Smooth muscle cell (in vitro differentiated cells): ENCODE measurements around the gene EME2. TPM values are rescaled to one million over a fixed set of nuclear protein-coding genes. Genes with fewer than 3 reads are reported as not detected.

Experiments
- DNase-seq: peaks from one replicate; lab custom pipeline; 2025; ENCODE audit not compliant: unreplicated experiment; lab: John Stamatoyannopoulos, UW
- H2AFZ ChIP-seq: fragments of 200-600 bp; sonication (generic); 2 replicates; pipeline ENCODE4 v1.6.0; 2016; ENCODE audit warnings: antibody characterized with exemption, low read depth, mild to moderate bottlenecking
- H3F3A ChIP-seq: fragments of 200-600 bp; sonication (generic); 2 replicates; pipeline ENCODE4 v1.6.0; 2017; ENCODE audit warnings: antibody characterized with exemption, low read depth
- H3K27ac ChIP-seq: fragments of 200-600 bp; sonication (generic); 2 replicates; pipeline ENCODE4 v1.5.1; 2016; ENCODE audit warnings: low read depth, mild to moderate bottlenecking
- H3K27me3 ChIP-seq: fragments of 200-600 bp; sonication (generic); 2 replicates; pipeline ENCODE4 v1.6.1; 2016; ENCODE audit warnings: low read depth, mild to moderate bottlenecking
- H3K36me3 ChIP-seq: fragments of 200-600 bp; sonication (generic); 2 replicates; pipeline ENCODE4 v1.5.1; 2016; ENCODE audit warnings: low read depth
- H3K4me1 ChIP-seq: fragments of 200-600 bp; sonication (generic); 2 replicates; pipeline ENCODE4 v1.5.1; 2016; ENCODE audit warnings: low read depth
- H3K4me2 ChIP-seq: fragments of 200-600 bp; sonication (generic); 2 replicates; pipeline ENCODE4 v1.6.0; 2016; ENCODE audit warnings: mild to moderate bottlenecking
- H3K4me3 ChIP-seq: fragments of 200-600 bp; sonication (generic); 2 replicates; pipeline ENCODE4 v1.5.1; 2016; ENCODE audit warnings: mild to moderate bottlenecking
- H3K79me2 ChIP-seq: fragments of 200-600 bp; sonication (generic); 2 replicates; pipeline ENCODE4 v1.6.0; 2016; ENCODE audit warnings: low read depth, mild to moderate bottlenecking
- H3K9ac ChIP-seq: fragments of 200-600 bp; sonication (generic); 2 replicates; pipeline ENCODE4 v1.6.0; 2016; ENCODE audit warnings: low read depth
- H3K9me3 ChIP-seq: fragments of 200-600 bp; sonication (generic); replicated peaks from 2 replicates; pipeline ENCODE4 v1.5.1; 2016; ENCODE audit warnings: low read depth
- H4K20me1 ChIP-seq: fragments of 200-600 bp; sonication (generic); 2 replicates; pipeline ENCODE4 v1.6.0; 2016; ENCODE audit warnings: low read depth
- whole genome bisulfite sequencing: methylation state at CpG from one replicate; pipeline ENCODE4 v1.1.7; 2016; ENCODE audit warnings: low lambda C conversion rate; 5-methylcytosine and 5-hydroxymethylcytosine counted together
- polyA plus RNA-seq: library from polyadenylated mRNA; unstranded; fragments of >200 nt; fragmentation: Nextera tagmentation; extraction: Ambion mirVana; gene quantifications from 2 replicates; pipeline ENCODE4 v1.2.1, GENCODE V29; 2016
- total RNA-seq: library from RNA; depleted of rRNA; stranded (reverse); fragments of >200 nt; gene quantifications from 2 replicates; pipeline ENCODE4 v1.2.3, GENCODE V29; 2014
- TF ChIP-seq, protein P1 (sequence below): fragments of 200-600 bp; sonication (generic); IDR thresholded peaks from 2 replicates; pipeline ENCODE4 v1.5.1; 2017; ENCODE audit warnings: borderline replicate concordance, mild to moderate bottlenecking, antibody characterized with exemption; ENCODE audit not compliant: insufficient read depth, poor library complexity, severe bottlenecking

Gene EME2
- total and polyA plus RNA-seq, 2 experiments from 2014 or later = 3.6 to 3.8 TPM

GRCh38 chr16:1808691-1809090 is 36.1 kb downstream of the EME2 start:
- Histone ChIP-seq H4K20me1 (no peaks in the 10 kb centered on the region), H3K27me3 (no peaks in the 10 kb centered on the region), H3K9me3 (no peaks in the 10 kb centered on the region), H3K4me1 (peaks cover 5% of the 10 kb centered on the region), H3K4me2 (no peak overlapping the region), H3K27ac (no peak overlapping the region), H3K9ac (no peak overlapping the region), H3K79me2 (no peaks in the 10 kb centered on the region), H3K36me3 (no peaks in the 10 kb centered on the region), H3F3A (peaks cover 5% of the 10 kb centered on the region), H2AFZ (no peak overlapping the region), H3K4me3 (no peak overlapping the region)
- WGBS = 84% methylated on average over 18 of the region's 18 CpGs
- TF ChIP-seq, protein P1, sequence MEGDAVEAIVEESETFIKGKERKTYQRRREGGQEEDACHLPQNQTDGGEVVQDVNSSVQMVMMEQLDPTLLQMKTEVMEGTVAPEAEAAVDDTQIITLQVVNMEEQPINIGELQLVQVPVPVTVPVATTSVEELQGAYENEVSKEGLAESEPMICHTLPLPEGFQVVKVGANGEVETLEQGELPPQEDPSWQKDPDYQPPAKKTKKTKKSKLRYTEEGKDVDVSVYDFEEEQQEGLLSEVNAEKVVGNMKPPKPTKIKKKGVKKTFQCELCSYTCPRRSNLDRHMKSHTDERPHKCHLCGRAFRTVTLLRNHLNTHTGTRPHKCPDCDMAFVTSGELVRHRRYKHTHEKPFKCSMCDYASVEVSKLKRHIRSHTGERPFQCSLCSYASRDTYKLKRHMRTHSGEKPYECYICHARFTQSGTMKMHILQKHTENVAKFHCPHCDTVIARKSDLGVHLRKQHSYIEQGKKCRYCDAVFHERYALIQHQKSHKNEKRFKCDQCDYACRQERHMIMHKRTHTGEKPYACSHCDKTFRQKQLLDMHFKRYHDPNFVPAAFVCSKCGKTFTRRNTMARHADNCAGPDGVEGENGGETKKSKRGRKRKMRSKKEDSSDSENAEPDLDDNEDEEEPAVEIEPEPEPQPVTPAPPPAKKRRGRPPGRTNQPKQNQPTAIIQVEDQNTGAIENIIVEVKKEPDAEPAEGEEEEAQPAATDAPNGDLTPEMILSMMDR = no peak
- no peak for DNase-seq

DNA sequence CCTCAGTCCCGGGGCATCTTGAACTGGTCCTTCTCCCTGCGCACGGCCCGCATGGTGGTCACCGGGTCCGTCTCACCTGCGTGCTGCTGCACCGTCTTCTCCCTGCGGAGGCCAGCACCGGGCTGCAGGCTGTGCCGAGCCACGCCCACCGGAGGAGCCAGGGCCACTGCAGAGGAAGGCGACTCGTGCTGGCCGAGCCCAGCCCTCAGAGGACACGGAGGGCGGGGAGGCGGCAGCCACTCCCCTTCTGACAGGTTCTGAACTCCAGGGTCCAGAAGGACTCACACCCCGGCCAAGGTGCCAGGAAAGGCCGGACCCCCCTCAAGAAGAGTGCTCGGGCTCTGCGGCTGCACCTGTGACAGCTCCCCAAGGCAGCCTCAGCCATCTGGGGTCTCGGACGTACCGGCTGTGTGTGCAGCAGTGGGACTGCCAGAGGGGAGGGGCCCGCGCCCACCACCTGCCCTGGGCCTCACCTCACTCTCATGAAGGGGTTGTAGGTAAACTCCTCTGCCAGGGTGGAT is 36.7 kb downstream of the EME2 start:
- no peak for DNase-seq
- Histone ChIP-seq H2AFZ (no peak overlapping the region), H3F3A (peaks cover 8% of the 10 kb centered on the region), H3K9me3 (no peaks in the 10 kb centered on the region), H3K36me3 (no peaks in the 10 kb centered on the region), H3K9ac (no peak overlapping the region), H3K79me2 (no peaks in the 10 kb centered on the region), H3K27ac (no peak overlapping the region), H3K27me3 (no peaks in the 10 kb centered on the region), H3K4me2 (no peak overlapping the region), H3K4me1 (peaks cover 5% of the 10 kb centered on the region), H3K4me3 (no peak overlapping the region), H4K20me1 (no peaks in the 10 kb centered on the region)
- TF ChIP-seq, protein P1 = no peak
- WGBS = 81% methylated on average over 27 of the region's 28 CpGs

DNA sequence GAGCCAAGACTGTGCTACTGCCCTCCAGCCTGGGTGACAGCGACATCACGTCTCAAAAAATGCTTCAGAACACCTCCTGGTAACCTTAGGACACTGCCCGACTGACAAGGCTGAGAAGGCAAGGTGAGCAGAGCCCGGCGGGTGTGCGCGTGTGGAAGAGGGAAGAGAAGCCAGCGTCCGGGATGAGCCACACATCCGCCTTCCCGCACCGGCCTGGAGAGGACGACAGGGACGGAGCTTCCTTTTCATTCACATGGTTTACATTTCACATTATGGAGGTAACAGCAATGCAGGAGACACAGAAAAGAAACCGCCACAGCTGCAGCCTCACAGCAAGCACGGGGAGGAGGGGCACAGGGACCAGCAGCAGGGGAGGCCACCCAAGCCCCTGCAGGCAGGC is 37.5 kb downstream of the EME2 start:
- Histone ChIP-seq H3K9ac (no peak overlapping the region), H4K20me1 (no peaks in the 10 kb centered on the region), H3K4me1 (peaks cover 5% of the 10 kb centered on the region), H3K27ac (no peak overlapping the region), H2AFZ (no peak overlapping the region), H3K27me3 (no peaks in the 10 kb centered on the region), H3K79me2 (no peaks in the 10 kb centered on the region), H3K4me2 (no peak overlapping the region), H3K36me3 (no peaks in the 10 kb centered on the region), H3K9me3 (no peaks in the 10 kb centered on the region), H3K4me3 (no peak overlapping the region), H3F3A (peaks cover 8% of the 10 kb centered on the region)
- no peak for DNase-seq
- TF ChIP-seq, protein P1 = no peak
- 98% methylated on average over 16 of the region's 16 CpGs for WGBS

DNA sequence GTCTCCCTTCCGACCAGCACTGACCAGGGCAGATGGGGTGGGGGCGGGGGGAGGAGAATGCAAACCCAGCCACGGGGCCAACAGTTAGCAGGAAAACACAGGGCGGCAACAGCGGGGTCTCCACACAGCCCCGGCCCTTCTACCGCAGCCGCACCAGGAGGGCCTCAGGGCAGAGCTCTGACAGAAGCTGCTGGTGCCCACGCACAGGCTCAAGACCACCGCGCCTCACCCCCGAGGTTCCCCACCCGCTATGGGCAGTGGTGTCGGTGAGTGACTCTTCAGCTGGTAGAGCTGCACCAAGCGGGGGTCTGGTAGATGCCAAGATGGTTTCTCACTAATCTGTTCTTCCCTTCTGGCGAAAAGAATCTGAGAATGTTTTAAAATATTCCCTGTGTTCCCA is 37.9 kb downstream of the EME2 start:
- Histone ChIP-seq H3K36me3 (no peaks in the 10 kb centered on the region), H4K20me1 (no peaks in the 10 kb centered on the region), H3K9me3 (no peaks in the 10 kb centered on the region), H3K79me2 (no peaks in the 10 kb centered on the region), H3K4me2 (no peak overlapping the region), H3K9ac (no peak overlapping the region), H3K27me3 (no peaks in the 10 kb centered on the region), H3K4me1 (peaks cover 5% of the 10 kb centered on the region), H2AFZ (no peak overlapping the region), H3K27ac (no peak overlapping the region), H3K4me3 (no peak overlapping the region), H3F3A (peaks cover 8% of the 10 kb centered on the region)
- 95% methylated on average over 16 of the region's 16 CpGs for WGBS
- TF ChIP-seq, protein P1 = no peak
- DNase-seq = no peak
